MM.1S (cell line): ENCODE results near the gene DHX15.

Experiments used
- CTCF ChIP-seq: fragments of 300-600 bp; sonication (generic); IDR thresholded peaks from 2 replicates; pipeline ENCODE4 v1.5.1; 2016; ENCODE audit warnings: antibody characterized with exemption, low read length, mixed read lengths
- EZH2 ChIP-seq: fragments of 300-600 bp; sonication (generic); optimal IDR thresholded peaks from 2 replicates; pipeline ENCODE3; 2017; ENCODE audit warnings: low read depth, mild to moderate bottlenecking, antibody characterized with exemption, low read length, mixed read lengths
- EZH2phosphoT487 ChIP-seq: fragments of 300-600 bp; sonication (generic); IDR thresholded peaks from 2 replicates; pipeline ENCODE4 v1.6.1; 2018; ENCODE audit warnings: antibody characterized with exemption, low read length

- no peak for TF ChIP-seq CTCF
- TF ChIP-seq EZH2phosphoT487 = no peak
- TF ChIP-seq EZH2 = no peak
Measured at GRCh38 chr4:24564488-24564887, 19.9 kb downstream of the DHX15 start.
